ENCODE measurements around the gene DNAJB4. TPM values are rescaled to one million over a fixed set of nuclear protein-coding genes. Genes with fewer than 3 reads are reported as not detected.

DNAJB4 gene
- total RNA-seq, 1 experiment from 2014 or later: 23.4 TPM

DNA sequence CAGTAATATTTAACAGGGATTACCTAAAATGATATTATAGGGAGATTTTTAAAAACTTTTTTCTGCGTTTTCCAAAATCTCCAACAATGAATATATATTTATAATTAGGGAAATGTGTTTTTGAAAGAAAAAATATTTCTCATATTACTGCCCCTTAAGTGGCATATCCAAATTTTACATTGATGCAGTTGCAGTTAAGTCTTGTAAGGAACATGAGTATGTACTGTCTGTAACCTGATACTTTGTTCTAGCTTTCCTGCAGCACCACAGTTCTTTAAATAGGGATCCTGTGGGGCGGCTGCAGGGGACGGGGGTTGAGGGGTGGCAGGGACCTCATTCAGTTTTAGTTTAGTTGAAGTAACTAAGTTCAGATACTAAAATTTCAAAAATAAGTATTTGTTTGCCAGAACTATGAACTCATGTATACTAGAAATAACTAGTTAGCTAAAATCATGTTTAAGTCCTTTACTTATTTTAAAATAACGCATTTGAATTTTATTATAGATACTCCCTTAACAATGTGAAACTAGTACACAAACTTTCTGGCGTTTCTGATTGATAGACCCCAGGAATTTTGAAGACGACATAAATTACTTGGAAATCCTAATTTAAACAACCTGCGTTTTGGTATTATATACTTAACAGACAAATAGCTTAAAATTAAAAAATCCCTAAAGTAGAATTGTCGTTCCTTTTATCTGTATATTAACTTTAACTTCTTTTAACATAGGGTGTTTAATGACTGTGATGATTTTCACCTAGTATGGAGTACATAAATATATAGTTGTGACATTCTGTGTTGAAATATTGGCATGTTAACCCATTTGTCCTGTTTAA, 639 bp upstream of the DNAJB4 start (continued):
- TF ChIP-seq, protein P1, sequence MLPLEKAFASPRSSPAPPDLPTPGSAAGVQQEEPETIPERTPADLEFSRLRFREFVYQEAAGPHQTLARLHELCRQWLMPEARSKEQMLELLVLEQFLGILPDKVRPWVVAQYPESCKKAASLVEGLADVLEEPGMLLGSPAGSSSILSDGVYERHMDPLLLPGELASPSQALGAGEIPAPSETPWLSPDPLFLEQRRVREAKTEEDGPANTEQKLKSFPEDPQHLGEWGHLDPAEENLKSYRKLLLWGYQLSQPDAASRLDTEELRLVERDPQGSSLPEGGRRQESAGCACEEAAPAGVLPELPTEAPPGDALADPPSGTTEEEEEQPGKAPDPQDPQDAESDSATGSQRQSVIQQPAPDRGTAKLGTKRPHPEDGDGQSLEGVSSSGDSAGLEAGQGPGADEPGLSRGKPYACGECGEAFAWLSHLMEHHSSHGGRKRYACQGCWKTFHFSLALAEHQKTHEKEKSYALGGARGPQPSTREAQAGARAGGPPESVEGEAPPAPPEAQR (CRISPR knock-in tag; IDR thresholded peaks at IDR 0.05): no peak
- TF ChIP-seq, protein P2, sequence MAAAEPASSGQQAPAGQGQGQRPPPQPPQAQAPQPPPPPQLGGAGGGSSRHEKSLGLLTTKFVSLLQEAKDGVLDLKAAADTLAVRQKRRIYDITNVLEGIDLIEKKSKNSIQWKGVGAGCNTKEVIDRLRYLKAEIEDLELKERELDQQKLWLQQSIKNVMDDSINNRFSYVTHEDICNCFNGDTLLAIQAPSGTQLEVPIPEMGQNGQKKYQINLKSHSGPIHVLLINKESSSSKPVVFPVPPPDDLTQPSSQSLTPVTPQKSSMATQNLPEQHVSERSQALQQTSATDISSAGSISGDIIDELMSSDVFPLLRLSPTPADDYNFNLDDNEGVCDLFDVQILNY (CRISPR knock-in tag; IDR thresholded peaks at IDR 0.05): no peak
- TF ChIP-seq EMX1 (CRISPR knock-in tag; IDR thresholded peaks at IDR 0.05) (peak; percentile 98), FOXP1 (CRISPR knock-in tag; IDR thresholded peaks at IDR 0.05; ENCODE audit: borderline replicate concordance) (no peak), TEAD4 (CRISPR knock-in tag; IDR thresholded peaks at IDR 0.05) (no peak), ZNF138 (CRISPR knock-in tag; conservative IDR thresholded peaks at IDR 0.05) (no peak), ZNF396 (CRISPR knock-in tag; IDR thresholded peaks at IDR 0.05; ENCODE audit: borderline replicate concordance) (no peak), ZNF416 (CRISPR knock-in tag; IDR thresholded peaks at IDR 0.05) (peak; percentile 98), GABPB1 (CRISPR knock-in tag; IDR thresholded peaks at IDR 0.05) (no peak), RORB (CRISPR knock-in tag; IDR thresholded peaks at IDR 0.05) (peak; percentile 98), SOX15 (CRISPR knock-in tag; IDR thresholded peaks at IDR 0.05) (peak; percentile 89), CBFB (CRISPR knock-in tag; IDR thresholded peaks at IDR 0.05; ENCODE audit: low read depth) (no peak), ZNF219 (CRISPR knock-in tag; IDR thresholded peaks at IDR 0.05; ENCODE audit: borderline replicate concordance) (no peak), NFATC4 (CRISPR knock-in tag; IDR thresholded peaks at IDR 0.05) (peak; percentile 98), OVOL2 (CRISPR knock-in tag; IDR thresholded peaks at IDR 0.05; ENCODE audit: borderline replicate concordance) (peak; percentile 78; the same call in 1 of the 2 replicates), NFE2L1 (CRISPR knock-in tag; IDR thresholded peaks at IDR 0.05) (no peak), IRF2 (CRISPR knock-in tag; IDR thresholded peaks at IDR 0.05; ENCODE audit: borderline replicate concordance, low read depth) (no peak), ESRRA (CRISPR knock-in tag; IDR thresholded peaks at IDR 0.05; ENCODE audit: borderline replicate concordance) (no peak)
- TF ChIP-seq, protein P3, sequence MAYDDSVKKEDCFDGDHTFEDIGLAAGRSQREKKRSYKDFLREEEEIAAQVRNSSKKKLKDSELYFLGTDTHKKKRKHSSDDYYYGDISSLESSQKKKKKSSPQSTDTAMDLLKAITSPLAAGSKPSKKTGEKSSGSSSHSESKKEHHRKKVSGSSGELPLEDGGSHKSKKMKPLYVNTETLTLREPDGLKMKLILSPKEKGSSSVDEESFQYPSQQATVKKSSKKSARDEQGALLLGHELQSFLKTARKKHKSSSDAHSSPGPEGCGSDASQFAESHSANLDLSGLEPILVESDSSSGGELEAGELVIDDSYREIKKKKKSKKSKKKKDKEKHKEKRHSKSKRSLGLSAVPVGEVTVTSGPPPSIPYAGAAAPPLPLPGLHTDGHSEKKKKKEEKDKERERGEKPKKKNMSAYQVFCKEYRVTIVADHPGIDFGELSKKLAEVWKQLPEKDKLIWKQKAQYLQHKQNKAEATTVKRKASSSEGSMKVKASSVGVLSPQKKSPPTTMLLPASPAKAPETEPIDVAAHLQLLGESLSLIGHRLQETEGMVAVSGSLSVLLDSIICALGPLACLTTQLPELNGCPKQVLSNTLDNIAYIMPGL (CRISPR knock-in tag; IDR thresholded peaks at IDR 0.05): no peak
- TF ChIP-seq, protein P4, sequence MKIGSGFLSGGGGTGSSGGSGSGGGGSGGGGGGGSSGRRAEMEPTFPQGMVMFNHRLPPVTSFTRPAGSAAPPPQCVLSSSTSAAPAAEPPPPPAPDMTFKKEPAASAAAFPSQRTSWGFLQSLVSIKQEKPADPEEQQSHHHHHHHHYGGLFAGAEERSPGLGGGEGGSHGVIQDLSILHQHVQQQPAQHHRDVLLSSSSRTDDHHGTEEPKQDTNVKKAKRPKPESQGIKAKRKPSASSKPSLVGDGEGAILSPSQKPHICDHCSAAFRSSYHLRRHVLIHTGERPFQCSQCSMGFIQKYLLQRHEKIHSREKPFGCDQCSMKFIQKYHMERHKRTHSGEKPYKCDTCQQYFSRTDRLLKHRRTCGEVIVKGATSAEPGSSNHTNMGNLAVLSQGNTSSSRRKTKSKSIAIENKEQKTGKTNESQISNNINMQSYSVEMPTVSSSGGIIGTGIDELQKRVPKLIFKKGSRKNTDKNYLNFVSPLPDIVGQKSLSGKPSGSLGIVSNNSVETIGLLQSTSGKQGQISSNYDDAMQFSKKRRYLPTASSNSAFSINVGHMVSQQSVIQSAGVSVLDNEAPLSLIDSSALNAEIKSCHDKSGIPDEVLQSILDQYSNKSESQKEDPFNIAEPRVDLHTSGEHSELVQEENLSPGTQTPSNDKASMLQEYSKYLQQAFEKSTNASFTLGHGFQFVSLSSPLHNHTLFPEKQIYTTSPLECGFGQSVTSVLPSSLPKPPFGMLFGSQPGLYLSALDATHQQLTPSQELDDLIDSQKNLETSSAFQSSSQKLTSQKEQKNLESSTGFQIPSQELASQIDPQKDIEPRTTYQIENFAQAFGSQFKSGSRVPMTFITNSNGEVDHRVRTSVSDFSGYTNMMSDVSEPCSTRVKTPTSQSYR (CRISPR knock-in tag; IDR thresholded peaks at IDR 0.05): no peak
- TF ChIP-seq, protein P5, sequence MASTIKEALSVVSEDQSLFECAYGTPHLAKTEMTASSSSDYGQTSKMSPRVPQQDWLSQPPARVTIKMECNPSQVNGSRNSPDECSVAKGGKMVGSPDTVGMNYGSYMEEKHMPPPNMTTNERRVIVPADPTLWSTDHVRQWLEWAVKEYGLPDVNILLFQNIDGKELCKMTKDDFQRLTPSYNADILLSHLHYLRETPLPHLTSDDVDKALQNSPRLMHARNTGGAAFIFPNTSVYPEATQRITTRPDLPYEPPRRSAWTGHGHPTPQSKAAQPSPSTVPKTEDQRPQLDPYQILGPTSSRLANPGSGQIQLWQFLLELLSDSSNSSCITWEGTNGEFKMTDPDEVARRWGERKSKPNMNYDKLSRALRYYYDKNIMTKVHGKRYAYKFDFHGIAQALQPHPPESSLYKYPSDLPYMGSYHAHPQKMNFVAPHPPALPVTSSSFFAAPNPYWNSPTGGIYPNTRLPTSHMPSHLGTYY (CRISPR knock-in tag; IDR thresholded peaks at IDR 0.05): peak; percentile 99
- TF ChIP-seq, protein P6, sequence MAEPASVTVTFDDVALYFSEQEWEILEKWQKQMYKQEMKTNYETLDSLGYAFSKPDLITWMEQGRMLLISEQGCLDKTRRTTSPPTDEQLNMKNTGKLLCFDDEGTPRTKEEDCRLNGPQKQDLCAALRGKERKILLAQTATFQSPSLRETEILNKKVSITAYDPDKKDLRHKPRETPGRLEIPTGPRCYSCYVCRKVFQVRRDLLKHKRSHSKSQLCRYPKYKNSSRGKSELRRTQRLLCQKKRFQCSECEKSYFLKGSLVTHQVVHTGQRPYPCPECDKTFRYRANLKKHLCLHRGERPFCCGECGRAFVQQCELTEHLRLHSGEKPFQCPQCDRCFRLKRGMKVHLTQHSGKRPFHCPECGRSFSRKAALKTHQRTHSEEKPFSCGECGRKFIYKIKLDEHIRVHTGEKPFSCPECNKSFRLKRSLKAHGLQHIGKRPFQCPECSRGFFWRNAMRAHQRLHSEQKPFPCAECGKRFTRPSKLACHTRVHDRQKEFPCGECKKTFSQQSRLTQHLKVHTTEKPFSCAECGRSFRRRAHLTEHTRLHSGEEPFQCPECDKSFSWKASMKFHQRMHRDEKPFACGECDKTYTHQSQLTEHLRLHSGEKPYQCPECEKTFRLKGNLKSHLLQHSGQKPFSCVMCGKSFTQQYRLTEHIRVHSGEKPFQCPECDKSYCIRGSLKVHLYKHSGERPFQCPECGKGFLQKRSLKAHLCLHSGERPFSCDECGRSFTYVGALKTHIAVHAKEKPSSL (CRISPR knock-in tag; conservative IDR thresholded peaks at IDR 0.05): peak; percentile 99
- TF ChIP-seq, protein P7, sequence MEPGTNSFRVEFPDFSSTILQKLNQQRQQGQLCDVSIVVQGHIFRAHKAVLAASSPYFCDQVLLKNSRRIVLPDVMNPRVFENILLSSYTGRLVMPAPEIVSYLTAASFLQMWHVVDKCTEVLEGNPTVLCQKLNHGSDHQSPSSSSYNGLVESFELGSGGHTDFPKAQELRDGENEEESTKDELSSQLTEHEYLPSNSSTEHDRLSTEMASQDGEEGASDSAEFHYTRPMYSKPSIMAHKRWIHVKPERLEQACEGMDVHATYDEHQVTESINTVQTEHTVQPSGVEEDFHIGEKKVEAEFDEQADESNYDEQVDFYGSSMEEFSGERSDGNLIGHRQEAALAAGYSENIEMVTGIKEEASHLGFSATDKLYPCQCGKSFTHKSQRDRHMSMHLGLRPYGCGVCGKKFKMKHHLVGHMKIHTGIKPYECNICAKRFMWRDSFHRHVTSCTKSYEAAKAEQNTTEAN (CRISPR knock-in tag; IDR thresholded peaks at IDR 0.05): no peak
